Colonic mucosa (tissue), 4 donors: Measurements from ENCODE around the gene ADGRV1. TPM values are rescaled to one million over a fixed set of nuclear protein-coding genes. Genes with fewer than 3 reads are reported as not detected.

Experiments
- DNase-seq: peaks from one replicate; pipeline ENCODE4 v3.0.0-alpha.2; 2020
- H3K27ac ChIP-seq: fragments of 200-600 bp; one replicate; pipeline ENCODE4 v1.8.0; 2021
- H3K27me3 ChIP-seq: fragments of 200-600 bp; one replicate; pipeline ENCODE4 v1.8.0; 2021
- H3K36me3 ChIP-seq: fragments of 200-600 bp; one replicate; pipeline ENCODE4 v1.8.0; 2021
- H3K4me1 ChIP-seq: fragments of 200-600 bp; one replicate; pipeline ENCODE4 v1.8.0; 2021; ENCODE audit warnings: mild to moderate bottlenecking
- H3K4me3 ChIP-seq: fragments of 200-600 bp; one replicate; pipeline ENCODE4 v1.8.0; 2021
- H3K9ac ChIP-seq, 2 donors: one replicate each; pipeline ENCODE4 v1.7.0; 2013; ENCODE audit warnings: control low read depth in 2 of 2, low read depth in 2 of 2, low read length in 2 of 2
- H3K9me3 ChIP-seq: fragments of 200-600 bp; one replicate; pipeline ENCODE4 v1.8.0; 2021
- intact Hi-C: fragments of 100-400 bp; cut with DNase I; formaldehyde crosslinking; loops from one replicate; pipeline ENCODE4 v1.14.1; 2022
- total RNA-seq, 2 donors: library from RNA; stranded (reverse); fragmentation: NEBNext Ultra II Directional in 1 of 2; extraction: Animal tissue kit (Norgen Biotek cat#: 25700) in 1 of 2; gene quantifications; one replicate each; pipeline ENCODE4 v1.2.1, GENCODE V29; 2021
- TF ChIP-seq, protein P1 (sequence below): fragments of 200-600 bp; IDR thresholded peaks from one replicate; pipeline ENCODE4 v1.8.0; 2022; ENCODE audit warnings: antibody characterized with exemption, mild to moderate bottlenecking
- donor health status: healthy.
- donor health status: DM: no; HTN: no; CAD: no.
- donor health status: DM: no; HTN: no; CAD: no.

ADGRV1 gene
- total RNA-seq, 2 donors from 2014 or later: 5.1 to 12.9 TPM

DNA sequence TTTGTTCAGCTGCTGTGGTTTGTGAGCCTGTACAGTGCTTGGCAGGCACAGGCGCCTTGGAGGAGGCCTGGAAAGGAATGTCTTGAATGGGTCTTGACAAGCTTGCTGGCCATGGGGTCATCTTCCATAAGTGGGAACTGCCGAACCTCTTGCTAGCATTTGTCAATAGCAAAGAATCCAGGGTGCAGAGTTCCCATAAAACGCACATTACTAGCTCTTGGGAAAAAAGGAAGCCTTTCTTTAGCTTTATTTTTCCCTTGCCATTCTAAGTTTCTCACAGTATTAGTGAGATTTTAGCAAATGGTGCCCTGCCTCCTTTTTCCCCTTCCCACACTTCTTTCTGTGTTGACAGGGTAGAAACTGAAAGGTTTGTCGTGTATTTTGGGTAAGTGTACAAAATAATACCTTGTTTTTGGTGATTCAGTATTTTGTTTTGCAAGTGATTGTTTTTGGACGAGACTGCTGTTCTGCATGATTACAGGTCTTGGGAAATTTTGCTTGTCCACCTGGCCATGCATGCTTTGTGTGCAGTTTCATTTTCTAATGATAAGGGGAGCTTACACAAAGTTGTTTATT lies 82.0 kb downstream of the ADGRV1 start:
- no peaks in the 10 kb centered on the region for H3K4me1 ChIP-seq
- no peak for DNase-seq

DNA sequence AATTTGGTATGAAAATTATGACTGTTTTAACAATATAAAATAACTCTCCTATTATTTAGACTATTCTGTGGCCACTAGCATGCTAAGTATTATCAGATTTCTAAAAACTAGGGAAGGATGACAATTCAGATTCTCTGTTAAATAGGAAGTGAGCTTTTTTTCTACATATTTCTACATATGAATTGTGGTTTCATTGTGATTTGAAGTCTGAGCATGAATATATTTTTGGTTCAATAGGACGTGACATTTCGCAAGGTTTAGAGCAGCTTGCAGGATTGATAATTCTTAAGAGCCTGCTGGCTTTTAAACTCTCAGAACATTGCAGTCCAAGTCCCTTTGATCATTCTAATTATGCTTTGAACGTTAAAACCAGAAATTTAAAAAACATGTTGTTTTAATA lies 82.9 kb downstream of the ADGRV1 start:
- Histone ChIP-seq H3K4me3 (no peak overlapping the region), H3K9ac (no peak overlapping the region), H3K4me1 (no peaks in the 10 kb centered on the region), H3K27me3 (no peaks in the 10 kb centered on the region), H3K27ac (no peak overlapping the region), H3K9me3 (no peaks in the 10 kb centered on the region), H3K36me3 (no peaks in the 10 kb centered on the region)
- DNase-seq: no peak
- intact Hi-C loops: no loop called here
- TF ChIP-seq, protein P1, sequence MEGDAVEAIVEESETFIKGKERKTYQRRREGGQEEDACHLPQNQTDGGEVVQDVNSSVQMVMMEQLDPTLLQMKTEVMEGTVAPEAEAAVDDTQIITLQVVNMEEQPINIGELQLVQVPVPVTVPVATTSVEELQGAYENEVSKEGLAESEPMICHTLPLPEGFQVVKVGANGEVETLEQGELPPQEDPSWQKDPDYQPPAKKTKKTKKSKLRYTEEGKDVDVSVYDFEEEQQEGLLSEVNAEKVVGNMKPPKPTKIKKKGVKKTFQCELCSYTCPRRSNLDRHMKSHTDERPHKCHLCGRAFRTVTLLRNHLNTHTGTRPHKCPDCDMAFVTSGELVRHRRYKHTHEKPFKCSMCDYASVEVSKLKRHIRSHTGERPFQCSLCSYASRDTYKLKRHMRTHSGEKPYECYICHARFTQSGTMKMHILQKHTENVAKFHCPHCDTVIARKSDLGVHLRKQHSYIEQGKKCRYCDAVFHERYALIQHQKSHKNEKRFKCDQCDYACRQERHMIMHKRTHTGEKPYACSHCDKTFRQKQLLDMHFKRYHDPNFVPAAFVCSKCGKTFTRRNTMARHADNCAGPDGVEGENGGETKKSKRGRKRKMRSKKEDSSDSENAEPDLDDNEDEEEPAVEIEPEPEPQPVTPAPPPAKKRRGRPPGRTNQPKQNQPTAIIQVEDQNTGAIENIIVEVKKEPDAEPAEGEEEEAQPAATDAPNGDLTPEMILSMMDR: no peak

More for the DNA sequence above, 82.0 kb downstream of the ADGRV1 start:
- no peaks in the 10 kb centered on the region for H3K27me3 ChIP-seq
- H3K36me3 ChIP-seq: no peaks in the 10 kb centered on the region
- no peak overlapping the region for H3K9ac ChIP-seq
- no peak overlapping the region for H3K4me3 ChIP-seq
- intact Hi-C loops: no loop called here
- H3K27ac ChIP-seq: no peak overlapping the region
- TF ChIP-seq, protein P1: no peak
- H3K9me3 ChIP-seq: no peaks in the 10 kb centered on the region

DNA sequence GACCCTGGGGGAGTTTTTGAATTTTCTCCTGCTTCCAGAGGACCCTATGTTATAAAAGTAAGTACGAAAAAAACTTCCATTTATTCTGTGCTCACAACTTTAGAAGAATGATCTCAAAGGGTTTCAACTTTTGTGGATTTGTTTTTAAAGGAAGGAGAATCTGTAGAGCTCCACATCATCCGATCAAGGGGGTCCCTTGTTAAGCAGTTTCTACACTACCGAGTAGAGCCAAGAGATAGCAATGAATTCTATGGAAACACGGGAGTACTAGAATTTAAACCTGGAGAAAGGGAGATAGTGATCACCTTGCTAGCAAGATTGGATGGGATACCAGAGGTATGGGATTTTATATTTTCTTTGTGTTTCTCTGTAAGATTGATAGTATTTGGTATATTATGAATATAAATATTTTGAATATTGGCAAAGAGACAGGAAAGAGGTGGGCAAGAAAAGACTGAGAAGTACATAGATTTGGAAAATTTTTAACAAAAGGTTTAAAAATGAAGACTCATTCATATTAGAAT lies 84.2 kb downstream of the ADGRV1 start:
- no peak for DNase-seq
- H3K36me3 ChIP-seq: no peaks in the 10 kb centered on the region
- no peak overlapping the region for H3K9ac ChIP-seq
- no peak overlapping the region for H3K4me3 ChIP-seq
- H3K9me3 ChIP-seq: no peaks in the 10 kb centered on the region
- TF ChIP-seq, protein P1: no peak
- H3K27me3 ChIP-seq: no peaks in the 10 kb centered on the region
- no peak overlapping the region for H3K27ac ChIP-seq
- H3K4me1 ChIP-seq: no peaks in the 10 kb centered on the region
- intact Hi-C loops: no loop called here

DNA sequence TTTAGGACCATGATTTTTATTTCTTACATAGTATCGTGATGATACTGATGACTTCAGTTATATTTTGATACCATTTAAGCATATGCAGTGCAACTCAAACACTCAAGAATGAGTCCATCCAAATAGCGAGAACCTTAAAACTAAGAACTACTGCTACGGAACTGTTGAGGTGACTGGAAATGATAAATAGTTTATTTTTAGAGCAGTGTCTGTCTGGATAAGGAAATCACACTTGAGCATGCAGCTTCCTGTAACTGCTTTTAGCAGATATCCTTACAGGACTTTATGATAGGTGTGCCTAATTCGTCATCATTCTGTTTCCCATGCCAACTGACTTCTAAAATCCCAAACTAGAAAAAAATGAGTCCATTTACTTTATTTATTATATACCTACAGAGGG lies 85.5 kb downstream of the ADGRV1 start:
- Histone ChIP-seq H3K4me3 (no peak overlapping the region), H3K36me3 (no peaks in the 10 kb centered on the region), H3K27me3 (no peaks in the 10 kb centered on the region), H3K9ac (no peak overlapping the region), H3K27ac (no peak overlapping the region), H3K9me3 (no peaks in the 10 kb centered on the region), H3K4me1 (no peaks in the 10 kb centered on the region)
- no peak for DNase-seq
- TF ChIP-seq, protein P1: no peak
- intact Hi-C loops: no loop called here

DNA sequence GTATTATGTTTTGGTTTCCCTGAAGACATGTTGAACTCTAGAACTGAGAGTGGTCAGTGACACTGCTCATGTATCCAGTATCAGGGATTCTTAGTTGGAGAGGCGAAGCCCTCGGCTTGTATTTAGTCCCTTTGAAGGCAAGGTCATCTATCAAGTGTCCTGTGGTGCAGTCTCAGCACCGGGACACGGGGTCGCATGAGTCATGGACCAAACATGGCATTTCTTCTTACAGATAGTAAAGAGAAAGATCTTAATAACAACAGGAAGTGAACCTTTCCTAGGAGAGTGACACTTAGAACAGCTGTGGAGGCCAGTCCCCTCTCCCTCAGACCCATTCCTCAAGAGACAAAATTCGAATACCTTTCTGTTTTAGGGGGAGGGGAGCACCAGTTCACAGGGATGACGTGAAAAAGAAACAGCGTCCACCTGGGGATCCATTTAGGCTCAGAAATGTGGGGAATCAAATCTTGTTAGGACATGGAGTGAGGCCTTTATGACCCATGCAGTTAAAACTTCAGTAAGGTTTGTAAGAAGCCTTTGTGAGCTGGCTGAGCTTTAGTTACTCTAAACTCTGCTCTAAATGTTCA lies 86.5 kb downstream of the ADGRV1 start:
- intact Hi-C loops: no loop called here
- TF ChIP-seq, protein P1: no peak
- H3K9me3 ChIP-seq: no peaks in the 10 kb centered on the region
- no peak overlapping the region for H3K27ac ChIP-seq
- no peaks in the 10 kb centered on the region for H3K27me3 ChIP-seq
- H3K4me3 ChIP-seq: no peak overlapping the region
- H3K4me1 ChIP-seq: no peaks in the 10 kb centered on the region
- no peaks in the 10 kb centered on the region for H3K36me3 ChIP-seq
- no peak overlapping the region for H3K9ac ChIP-seq
- DNase-seq: no peak
